ENCODE results near the gene GPR108. TPM values are rescaled to one million over a fixed set of nuclear protein-coding genes. Genes with fewer than 3 reads are reported as not detected.

Gene GPR108
- total RNA-seq, 4 donors from 2014 or later = 22.6 to 40.3 (median 32.3) TPM

DNA sequence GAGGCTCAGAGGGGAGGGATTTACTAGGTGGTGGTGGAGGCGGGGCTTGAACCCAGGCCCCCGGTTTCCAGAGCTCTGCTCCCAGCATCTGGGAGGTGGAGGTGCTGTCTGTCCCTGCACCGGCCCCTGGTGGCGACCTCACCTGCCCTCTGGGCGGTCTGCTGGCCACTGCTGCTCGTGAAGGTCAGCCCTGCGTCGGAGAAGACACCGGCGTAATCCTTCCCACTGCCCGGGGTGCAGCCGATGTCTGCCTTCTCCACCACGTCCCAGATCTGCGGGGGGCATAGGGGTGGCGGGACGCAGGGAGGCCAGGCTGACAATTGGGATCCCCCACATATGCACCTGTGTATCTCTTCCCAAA is 29.7 kb downstream of the GPR108 start:
- ATAC-seq (no peak), DNase-seq (no peak)
- Histone ChIP-seq H3K27me3 (peaks cover 0 to 10% (median 6%) of the 10 kb centered on the region in 3 donors), H3K36me3 (no peaks in the 10 kb centered on the region), H3K4me1 (no peaks in the 10 kb centered on the region), H3K4me3 (no peak overlapping the region), H3K9me3 (no peaks in the 10 kb centered on the region), H3K27ac (no peak overlapping the region)
- TF ChIP-seq, protein P1, sequence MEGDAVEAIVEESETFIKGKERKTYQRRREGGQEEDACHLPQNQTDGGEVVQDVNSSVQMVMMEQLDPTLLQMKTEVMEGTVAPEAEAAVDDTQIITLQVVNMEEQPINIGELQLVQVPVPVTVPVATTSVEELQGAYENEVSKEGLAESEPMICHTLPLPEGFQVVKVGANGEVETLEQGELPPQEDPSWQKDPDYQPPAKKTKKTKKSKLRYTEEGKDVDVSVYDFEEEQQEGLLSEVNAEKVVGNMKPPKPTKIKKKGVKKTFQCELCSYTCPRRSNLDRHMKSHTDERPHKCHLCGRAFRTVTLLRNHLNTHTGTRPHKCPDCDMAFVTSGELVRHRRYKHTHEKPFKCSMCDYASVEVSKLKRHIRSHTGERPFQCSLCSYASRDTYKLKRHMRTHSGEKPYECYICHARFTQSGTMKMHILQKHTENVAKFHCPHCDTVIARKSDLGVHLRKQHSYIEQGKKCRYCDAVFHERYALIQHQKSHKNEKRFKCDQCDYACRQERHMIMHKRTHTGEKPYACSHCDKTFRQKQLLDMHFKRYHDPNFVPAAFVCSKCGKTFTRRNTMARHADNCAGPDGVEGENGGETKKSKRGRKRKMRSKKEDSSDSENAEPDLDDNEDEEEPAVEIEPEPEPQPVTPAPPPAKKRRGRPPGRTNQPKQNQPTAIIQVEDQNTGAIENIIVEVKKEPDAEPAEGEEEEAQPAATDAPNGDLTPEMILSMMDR (IDR thresholded peaks at IDR 0.05 in 4 of 5, conservative IDR thresholded peaks at IDR 0.05 in 1 of 5) = no peak
- TF ChIP-seq POLR2A (IDR thresholded peaks at IDR 0.05) = no peak
- intact Hi-C loops (cut with DNase I; ENCODE audit: low total_unique reads) = no loop called here
- in situ Hi-C loops (cut with MboI; ENCODE audit: low sequenced_read_pairs in 4 of 4) = no loop called here

DNA sequence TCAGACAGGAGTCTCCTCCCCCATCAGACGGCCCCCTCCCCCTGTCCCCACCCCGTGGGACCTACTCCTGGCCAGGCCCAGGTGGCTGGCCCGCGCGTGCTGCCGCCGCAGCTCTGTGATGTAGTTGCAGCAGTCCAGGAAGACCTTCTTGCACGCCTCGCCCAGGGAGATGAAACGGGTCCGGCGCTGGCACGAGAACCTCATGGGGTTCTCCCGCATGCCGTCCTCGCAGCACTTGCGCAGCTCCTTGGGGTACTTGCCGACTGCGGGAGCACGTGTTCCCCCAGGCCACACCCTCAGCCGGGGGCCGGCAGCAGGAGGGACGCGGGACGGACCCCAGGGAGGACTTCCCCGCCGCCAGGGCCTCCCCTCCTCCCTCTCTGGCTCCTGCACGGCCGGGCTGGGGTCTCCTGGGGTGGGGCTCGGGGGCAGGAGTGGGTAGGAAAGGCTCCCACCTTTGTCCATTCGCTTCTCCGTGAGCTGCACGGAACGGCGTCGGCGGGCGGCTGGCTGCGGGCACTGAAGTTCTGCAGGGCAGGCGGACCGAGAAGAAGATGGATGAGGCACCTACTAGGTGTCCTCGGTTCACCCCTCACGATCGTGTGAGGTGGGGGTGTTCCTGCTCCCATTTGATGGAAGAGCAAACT is 30.2 kb downstream of the GPR108 start:
- TF ChIP-seq, protein P1 (IDR thresholded peaks at IDR 0.05 in 4 of 5, conservative IDR thresholded peaks at IDR 0.05 in 1 of 5) = no peak
- TF ChIP-seq POLR2A (IDR thresholded peaks at IDR 0.05) = no peak
- Histone ChIP-seq H3K36me3 (no peaks in the 10 kb centered on the region), H3K4me3 (no peak overlapping the region), H3K27me3 (peaks cover 0 to 10% (median 6%) of the 10 kb centered on the region in 3 donors), H3K9me3 (no peaks in the 10 kb centered on the region), H3K27ac (no peak overlapping the region), H3K4me1 (no peaks in the 10 kb centered on the region)
- in situ Hi-C loops (cut with MboI; ENCODE audit: low sequenced_read_pairs in 4 of 4) (no loop called here), intact Hi-C loops (cut with DNase I; ENCODE audit: low total_unique reads) (no loop called here)
- DNase-seq (no peak), ATAC-seq (no peak)

DNA sequence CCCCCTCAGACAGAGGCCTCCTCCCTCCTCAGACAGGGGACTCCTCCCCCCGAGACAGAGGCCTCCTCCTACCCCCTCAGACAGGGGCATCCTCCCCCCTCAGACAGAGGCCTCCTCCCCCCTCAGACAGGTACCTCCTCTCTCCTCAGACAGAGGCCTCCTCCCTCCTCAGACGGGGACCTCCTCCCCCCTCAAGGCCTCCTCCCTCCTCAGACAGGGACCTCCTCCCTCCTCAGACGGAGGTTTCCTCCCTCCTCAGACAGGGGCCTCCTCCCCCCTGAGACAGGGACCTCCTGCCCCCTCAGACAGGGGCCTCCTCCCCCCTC is 30.8 kb downstream of the GPR108 start:
- Histone ChIP-seq H3K27me3 (peaks cover 0 to 10% (median 6%) of the 10 kb centered on the region in 3 donors), H3K4me1 (no peaks in the 10 kb centered on the region), H3K36me3 (no peaks in the 10 kb centered on the region), H3K9me3 (no peaks in the 10 kb centered on the region), H3K27ac (no peak overlapping the region), H3K4me3 (no peak overlapping the region)
- TF ChIP-seq, protein P1 (IDR thresholded peaks at IDR 0.05 in 4 of 5, conservative IDR thresholded peaks at IDR 0.05 in 1 of 5) = no peak
- no peak for TF ChIP-seq POLR2A (IDR thresholded peaks at IDR 0.05)
- in situ Hi-C loops (cut with MboI; ENCODE audit: low sequenced_read_pairs in 4 of 4) = no loop called here
- ATAC-seq (no peak), DNase-seq (no peak)
- intact Hi-C loops (cut with DNase I; ENCODE audit: low total_unique reads) = no loop called here

DNA sequence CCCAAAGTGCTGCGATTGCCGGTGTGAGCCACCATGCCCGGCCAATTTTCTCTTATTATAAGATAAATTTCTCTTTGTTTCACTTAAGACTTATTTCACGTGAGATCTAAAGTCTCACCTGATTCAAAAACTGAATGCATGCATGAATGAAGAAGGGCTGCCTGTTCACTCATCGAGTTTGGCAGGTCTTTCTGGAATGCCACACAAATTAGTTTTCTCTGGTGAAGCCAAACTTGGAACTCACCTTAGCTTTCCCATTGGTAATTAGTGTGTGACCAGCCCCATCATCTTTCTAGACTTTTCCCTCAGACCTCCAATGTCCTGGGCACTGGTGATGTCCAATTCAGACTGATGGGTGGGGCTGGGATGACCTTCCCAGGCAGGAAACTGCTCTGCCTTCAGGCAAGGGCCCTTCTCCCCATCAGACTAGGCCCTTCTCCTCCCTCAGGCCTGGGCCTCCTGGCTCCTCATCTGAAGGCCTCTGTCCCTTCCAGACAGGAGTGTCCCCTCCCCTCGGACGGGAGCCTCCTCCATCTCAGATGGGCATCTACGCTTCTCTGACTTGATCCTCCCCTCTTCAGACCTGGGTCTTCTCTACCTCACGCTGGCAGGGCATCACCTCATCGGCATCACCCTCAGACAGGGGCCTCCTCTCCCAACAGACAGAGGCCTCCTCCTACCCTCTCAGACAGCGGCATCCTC is 31.3 kb downstream of the GPR108 start:
- in situ Hi-C loops (cut with MboI; ENCODE audit: low sequenced_read_pairs in 4 of 4) (no loop called here), intact Hi-C loops (cut with DNase I; ENCODE audit: low total_unique reads) (no loop called here)
- Histone ChIP-seq H3K4me3 (no peak overlapping the region), H3K4me1 (no peaks in the 10 kb centered on the region), H3K27ac (no peak overlapping the region), H3K36me3 (no peaks in the 10 kb centered on the region), H3K27me3 (peaks cover 0 to 10% (median 6%) of the 10 kb centered on the region in 3 donors), H3K9me3 (no peaks in the 10 kb centered on the region)
- no peak for ATAC-seq
- no peak for TF ChIP-seq POLR2A (IDR thresholded peaks at IDR 0.05)
- TF ChIP-seq, protein P1 (IDR thresholded peaks at IDR 0.05 in 4 of 5, conservative IDR thresholded peaks at IDR 0.05 in 1 of 5) = no peak
- DNase-seq = no peak

Measured in gastrocnemius medialis (tissue), 4 donors.